ENCODE data around the gene STIP1. TPM values are rescaled to one million over a fixed set of nuclear protein-coding genes. Genes with fewer than 3 reads are reported as not detected.

Gene STIP1
- total and polyA plus RNA-seq, 2 donors (not counting 1 experiment from before 2014, with no cell fraction given), result 49.8 to 78.7 TPM

- 0% methylated on average over 2 of the region's 6 CpGs for WGBS (ENCODE audit: insufficient coverage)
- peaks cover 7% of the 10 kb centered on the region for H4K20me1 ChIP-seq (ENCODE audit: control insufficient read depth, insufficient read depth, low read length, poor library complexity, severe bottlenecking)
- Mint-ChIP-seq H3K27me3 (no peaks in the 10 kb centered on the region), H3K27ac (peak overlapping the region; percentile 91), H3K4me1 (peaks cover 38% of the 10 kb centered on the region), H3K4me3 (peak overlapping the region; percentile 90), H3K9me3 (ENCODE audit: insufficient read depth) (no peaks in the 10 kb centered on the region)
- peaks cover 18 to 48% of the 10 kb centered on the region in 2 donors for H3K4me1 ChIP-seq (ENCODE audit: control insufficient read depth in 2 of 2, insufficient read depth in 2 of 2, low read length in 2 of 2)
- peak overlapping the region; percentile 53 for H3K9ac ChIP-seq (ENCODE audit: low read length)
- H3K4me2 ChIP-seq (replicated peaks; ENCODE audit: low read depth, low read length, poor library complexity, severe bottlenecking), result peak overlapping the region; percentile 79
- peaks cover 0 to 11% of the 10 kb centered on the region in 2 experiments for H3K36me3 ChIP-seq (replicated peaks in 1 of 2; ENCODE audit: control extremely low read depth in 1 of 2, control insufficient read depth in 1 of 2, extremely low read depth in 1 of 2, insufficient read depth in 2 of 2, low read length in 1 of 2)
- intact Hi-C loops (cut with micrococcal nuclease), result no loop called here
- peak overlapping the region; percentile 19 for H2AFZ ChIP-seq (ENCODE audit: insufficient read depth, low read depth, low read length, poor library complexity, severe bottlenecking)
- H3K27ac ChIP-seq (ENCODE audit: low read length in 2 of 2), result peak overlapping the region; percentile 53 to 79
- CTCF ChIA-PET, result interaction anchor here (0.7 to 10.4 kb wide), 10 partner anchors 12 to 110 kb away, joined by 3 to 141 read pairs (median 4); partner anchors contain the start of genes BAD, ESRRA, FERMT3 and NUDT22
- H3K27me3 ChIP-seq (replicated peaks in 1 of 4; ENCODE audit: control extremely low read depth in 1 of 4, control insufficient read depth in 3 of 4, insufficient read depth in 4 of 4, low read length in 3 of 4), result no peaks in the 10 kb centered on the region
- no peak for ATAC-seq (ENCODE audit: low read depth)
- no peak for DNase-seq
- POLR2A ChIA-PET, result interaction anchor here (0.7 to 4.0 kb wide), 9 partner anchors 9 to 1649 kb away, joined by 3 to 37 read pairs (median 8); partner anchors contain the start of genes FERMT3, NUDT22, STIP1 and TRPT1
- peaks cover 9% of the 10 kb centered on the region for H3K79me2 ChIP-seq (ENCODE audit: control insufficient read depth, insufficient read depth, low read length)
- H3K9me3 ChIP-seq (ENCODE audit: control extremely low read depth in 1 of 3, control insufficient read depth in 2 of 3, insufficient read depth in 1 of 3, low read length in 2 of 3), result no peaks in the 10 kb centered on the region
- peak overlapping the region; percentile 5 to 69 (median 62) for H3K4me3 ChIP-seq (ENCODE audit: control extremely low read depth in 1 of 5, extremely low read depth in 1 of 5, insufficient read depth in 1 of 5, low read depth in 2 of 5, low read length in 4 of 5)
- TF ChIP-seq CTCF (IDR thresholded peaks at IDR 0.05), result no peak
- TF ChIP-seq EZH2 (IDR thresholded peaks at IDR 0.05; ENCODE audit: borderline replicate concordance, insufficient read depth, low read depth, low read length, poor library complexity, severe bottlenecking), result no peak
These were observed 59.4 kb downstream of the STIP1 start for GRCh38 chr11:64245401-64245796.
